Mononuclear cell (primary cell): ENCODE data around the gene SNRPN. TPM values are rescaled to one million over a fixed set of nuclear protein-coding genes. Genes with fewer than 3 reads are reported as not detected.

Source experiments
- total RNA-seq: library from RNA; depleted of rRNA; stranded (reverse); fragments of >200 nt; gene quantifications from one replicate; pipeline ENCODE4 v1.2.3, GENCODE V29; 2012

SNRPN gene
- total RNA-seq, 1 donor, result 89.0 TPM

Other genes with a start within 250 kb of the SNRPN start
- gene SNURF, start within 50 bp of the SNRPN start, total RNA-seq, result 25.6 TPM